SK-N-MC (cell line): ENCODE measurements around the gene ANXA3.

Source experiments
- EZH2 ChIP-seq: fragments of 200-600 bp; sonication (generic); IDR thresholded peaks from one replicate; pipeline ENCODE4 v1.6.1; 2017; ENCODE audit warnings: antibody characterized with exemption
- POLR2AphosphoS5 ChIP-seq: IDR thresholded peaks from 2 replicates; pipeline ENCODE4 v1.6.1; 2012; ENCODE audit warnings: mild to moderate bottlenecking, low read depth, low read length, borderline replicate concordance

DNA sequence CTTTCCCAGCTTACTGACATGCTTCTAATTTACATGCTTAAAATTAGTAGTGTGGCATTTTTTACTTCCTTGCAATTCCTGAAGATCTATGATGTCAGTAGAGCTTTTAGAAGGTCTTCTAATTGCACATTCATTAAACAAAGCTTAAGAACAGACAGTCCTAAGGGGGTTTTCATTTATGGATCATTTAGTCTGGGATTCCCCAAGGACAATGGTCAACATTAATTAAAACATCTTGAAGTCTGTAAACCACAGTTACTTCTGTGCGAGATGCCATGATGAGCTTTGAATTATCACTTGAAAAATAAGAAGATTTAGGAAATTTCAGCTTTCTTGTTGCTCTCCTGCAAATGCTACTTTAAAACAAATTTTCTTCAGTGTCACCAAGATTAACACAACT, 20.2 kb downstream of the ANXA3 start:
- no peak for TF ChIP-seq EZH2
- no peak for TF ChIP-seq POLR2AphosphoS5
